KMS-11 (cell line): ENCODE results near the gene CALML3.

Experiments used
- H2AFZ ChIP-seq: fragments of 200-600 bp; sonication (generic); 2 replicates; pipeline ENCODE4 v1.6.1; 2016; ENCODE audit warnings: antibody characterized with exemption, mixed run types, low read depth
- H3K27ac ChIP-seq: fragments of 200-600 bp; sonication (generic); 2 replicates; pipeline ENCODE4 v1.6.1; 2016; ENCODE audit warnings: mild to moderate bottlenecking, mixed run types
- H3K27me3 ChIP-seq: fragments of 200-600 bp; sonication (generic); 2 replicates; pipeline ENCODE4 v1.6.1; 2017; ENCODE audit warnings: mild to moderate bottlenecking, low read depth, mixed run types, moderate library complexity; ENCODE audit not compliant: insufficient read depth
- H3K36me3 ChIP-seq: fragments of 200-600 bp; sonication (generic); 2 replicates; pipeline ENCODE4 v1.6.1; 2017; ENCODE audit warnings: mild to moderate bottlenecking, mixed run types; ENCODE audit not compliant: insufficient read depth
- H3K4me1 ChIP-seq: fragments of 200-600 bp; sonication (generic); 2 replicates; pipeline ENCODE4 v1.6.1; 2016; ENCODE audit warnings: mild to moderate bottlenecking, low read depth, mixed run types; ENCODE audit not compliant: poor library complexity, severe bottlenecking
- H3K4me2 ChIP-seq: fragments of 200-600 bp; sonication (generic); 2 replicates; pipeline ENCODE4 v1.7.0; 2016; ENCODE audit warnings: mild to moderate bottlenecking, mixed run types
- H3K4me3 ChIP-seq: fragments of 200-600 bp; sonication (generic); IDR thresholded peaks from 2 replicates; pipeline ENCODE4 v1.6.1; 2017; ENCODE audit warnings: low read depth, low read length, mixed read lengths; ENCODE audit not compliant: insufficient read depth
- H3K79me2 ChIP-seq: fragments of 200-600 bp; sonication (generic); 2 replicates; pipeline ENCODE4 v1.6.1; 2016; ENCODE audit warnings: low read depth, mixed run types; ENCODE audit not compliant: insufficient read depth
- H3K9ac ChIP-seq: fragments of 200-600 bp; sonication (generic); 2 replicates; pipeline ENCODE4 v1.6.1; 2016; ENCODE audit warnings: mild to moderate bottlenecking, mixed run types
- H4K20me1 ChIP-seq: fragments of 200-600 bp; sonication (generic); 2 replicates; pipeline ENCODE4 v1.6.1; 2016; ENCODE audit warnings: mild to moderate bottlenecking, mixed run types; ENCODE audit not compliant: insufficient read depth
- CTCF ChIP-seq: fragments of 200-600 bp; sonication (generic); conservative IDR thresholded peaks from 2 replicates; pipeline ENCODE4 v1.6.1; 2017; ENCODE audit warnings: low read depth, mild to moderate bottlenecking, antibody characterized with exemption, low read length, moderate library complexity, mixed read lengths

The CALML3 gene

GRCh38 chr10:5575482-5576153, 50.9 kb downstream of the CALML3 start:
- Histone ChIP-seq H2AFZ (no peak overlapping the region), H3K27ac (no peak overlapping the region), H3K4me1 (peaks cover 10% of the 10 kb centered on the region), H3K9ac (no peak overlapping the region), H3K4me3 (no peak overlapping the region), H3K4me2 (no peak overlapping the region), H3K36me3 (no peaks in the 10 kb centered on the region), H3K27me3 (no peaks in the 10 kb centered on the region), H4K20me1 (no peaks in the 10 kb centered on the region), H3K79me2 (no peaks in the 10 kb centered on the region)
- no peak for TF ChIP-seq CTCF

DNA sequence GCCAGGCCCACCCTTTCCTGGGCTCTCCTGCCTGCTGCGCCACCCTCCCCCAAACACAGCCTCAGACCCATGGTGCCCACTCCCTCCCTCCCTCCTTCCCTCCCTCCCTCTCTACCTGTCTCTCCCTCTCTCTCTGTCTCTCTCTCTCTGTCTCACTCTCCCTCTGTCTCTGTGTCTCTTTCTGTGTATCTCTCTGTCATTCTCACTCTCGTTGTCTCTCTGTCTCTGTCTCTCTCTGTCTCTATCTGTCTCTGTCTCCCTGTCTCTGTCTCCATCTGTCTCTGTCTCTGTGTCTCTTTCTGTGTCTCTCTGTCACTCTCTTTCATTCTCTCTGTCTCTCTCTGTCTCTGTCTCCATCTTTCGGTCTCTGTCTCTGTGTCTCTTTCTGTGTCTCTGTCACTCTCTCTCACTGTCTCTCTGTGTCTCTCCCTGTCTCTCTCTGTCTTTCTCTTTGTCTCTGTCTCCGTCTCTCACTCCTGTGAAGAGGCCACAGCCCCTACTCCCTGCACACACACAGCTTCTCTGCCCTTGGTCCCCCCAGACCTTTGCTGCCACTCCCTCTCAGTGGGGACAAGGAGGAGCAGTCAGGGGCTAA, 51.5 kb downstream of the CALML3 start:
- Histone ChIP-seq H3K4me1 (peaks cover 12% of the 10 kb centered on the region), H3K9ac (no peak overlapping the region), H2AFZ (no peak overlapping the region), H3K27me3 (no peaks in the 10 kb centered on the region), H3K4me2 (no peak overlapping the region), H3K27ac (no peak overlapping the region), H3K79me2 (no peaks in the 10 kb centered on the region), H4K20me1 (no peaks in the 10 kb centered on the region), H3K4me3 (no peak overlapping the region), H3K36me3 (no peaks in the 10 kb centered on the region)
- no peak for TF ChIP-seq CTCF
